NK-92 treated with Interleukin-12 subunit alpha and Interleukin-12 subunit beta, amount 100 ng/mL, for 24 hours (cell line): Measurements from ENCODE around the gene TTLL10.
"Not testable (repeated sequence)": the region's sequence is repeated elsewhere in the genome, so short reads cannot be mapped to it uniquely, and the experiment has no call there.

Experiments used
- DNase-seq: peaks from one replicate; lab custom pipeline; 2025; lab: John Stamatoyannopoulos, UW

TTLL10 gene

GRCh38 chr1:1173061-1173792 is 453 bp upstream of the TTLL10 start:
- no peak for DNase-seq

DNA sequence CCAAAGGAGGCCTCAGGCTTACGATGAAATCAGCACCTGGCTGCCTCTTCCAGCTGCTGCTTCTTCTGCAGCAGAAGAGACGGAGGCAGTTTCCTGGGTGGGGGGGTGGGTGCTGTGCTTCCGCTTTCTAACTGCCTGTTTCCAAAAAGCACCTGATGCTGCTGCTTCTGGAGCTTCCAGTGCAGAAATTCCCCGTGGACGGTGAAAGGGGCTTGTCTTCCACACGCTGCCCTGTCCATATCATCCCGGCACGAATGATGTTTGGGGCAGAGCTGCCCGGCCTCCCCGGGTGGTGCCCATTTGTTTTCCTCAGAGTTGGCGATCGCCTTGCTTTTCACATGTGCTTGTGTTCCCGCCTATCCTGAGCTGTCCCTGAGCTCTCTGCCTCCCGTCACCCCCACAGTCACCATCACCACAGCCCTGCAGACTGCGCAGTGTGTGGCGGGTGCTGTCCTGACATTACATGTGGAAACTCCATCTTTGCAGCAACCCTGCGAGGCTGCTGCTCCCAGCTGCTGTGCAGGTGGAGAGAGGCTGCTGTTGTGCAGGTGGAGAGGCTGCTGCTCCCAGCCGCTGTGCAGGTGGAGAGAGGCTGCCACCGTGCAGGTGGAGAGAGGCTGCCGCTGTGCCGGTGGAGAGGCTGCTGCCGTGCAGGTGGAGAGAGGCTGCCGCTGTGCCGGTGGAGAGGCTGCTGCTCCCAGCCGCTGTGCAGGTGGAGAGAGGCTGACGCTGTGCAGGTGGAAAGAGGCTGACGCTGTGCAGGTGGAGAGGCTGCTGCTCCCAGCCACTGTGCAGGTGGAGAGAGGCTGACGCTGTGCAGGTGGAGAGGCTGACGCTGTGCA is 1.8 kb downstream of the TTLL10 start:
- DNase-seq, result no peak

- DNase-seq, result not testable (repeated sequence)
These were observed 2.5 kb downstream of the TTLL10 start for GRCh38 chr1:1176063-1176761.

DNA sequence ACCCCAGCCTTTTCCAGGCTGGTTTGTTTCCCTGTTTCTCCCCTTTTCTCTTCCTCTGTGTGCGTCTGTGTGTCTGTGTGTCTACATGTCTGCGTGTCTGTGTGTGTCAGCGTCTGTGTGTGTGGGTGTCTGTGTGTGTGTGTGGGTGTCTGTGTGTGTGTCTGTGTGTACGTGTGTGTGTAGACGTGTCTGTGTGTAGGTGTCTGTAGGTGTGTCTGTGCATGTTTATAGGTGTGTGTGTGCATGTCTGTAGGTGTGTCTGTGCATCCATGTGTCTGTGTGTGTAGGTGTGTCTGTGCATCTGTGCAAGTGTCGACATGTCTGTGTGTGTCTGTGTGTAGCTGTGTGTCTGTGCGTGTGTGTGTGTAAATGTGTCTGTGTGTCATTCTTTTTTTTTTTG is 3.3 kb downstream of the TTLL10 start:
- DNase-seq, result no peak

GRCh38 chr1:1177452-1178206 is 3.9 kb downstream of the TTLL10 start:
- DNase-seq, result no peak

GRCh38 chr1:1178794-1179331 is 5.2 kb downstream of the TTLL10 start:
- DNase-seq, result no peak

DNA sequence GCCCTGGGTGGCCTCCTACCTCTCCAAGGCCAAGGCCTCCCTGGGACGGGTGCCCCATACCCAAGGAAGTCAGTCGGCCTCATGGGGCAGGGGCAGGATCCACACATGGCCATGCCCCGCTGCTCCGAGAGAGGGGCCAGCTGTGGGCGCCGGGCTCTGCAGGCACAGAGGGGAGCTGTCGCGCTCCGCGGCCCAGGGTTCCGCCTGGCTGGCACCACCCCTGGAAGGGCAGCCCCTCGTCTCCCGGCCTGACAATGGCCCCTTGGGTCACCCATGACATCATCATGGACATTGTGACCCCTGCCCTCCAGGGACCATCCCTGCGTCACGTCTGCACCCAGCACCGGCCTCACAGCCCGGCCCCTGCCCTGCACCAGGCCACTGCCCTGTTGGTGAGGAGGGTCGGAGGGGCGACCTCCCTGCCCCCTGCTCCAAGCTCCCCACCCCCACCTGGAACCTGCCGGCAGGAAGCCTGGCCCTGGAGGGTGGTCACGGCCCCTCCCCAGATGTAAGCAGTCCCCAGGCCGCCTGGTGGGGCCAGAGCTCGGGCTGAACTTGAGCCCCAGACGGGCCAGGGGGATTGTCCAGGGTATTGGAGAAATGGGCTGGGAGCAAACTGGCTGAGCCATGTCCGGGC is 5.8 kb downstream of the TTLL10 start:
- DNase-seq, result no peak

- DNase-seq, result no peak
These were observed 6.5 kb downstream of the TTLL10 start for GRCh38 chr1:1179983-1180861.

DNA sequence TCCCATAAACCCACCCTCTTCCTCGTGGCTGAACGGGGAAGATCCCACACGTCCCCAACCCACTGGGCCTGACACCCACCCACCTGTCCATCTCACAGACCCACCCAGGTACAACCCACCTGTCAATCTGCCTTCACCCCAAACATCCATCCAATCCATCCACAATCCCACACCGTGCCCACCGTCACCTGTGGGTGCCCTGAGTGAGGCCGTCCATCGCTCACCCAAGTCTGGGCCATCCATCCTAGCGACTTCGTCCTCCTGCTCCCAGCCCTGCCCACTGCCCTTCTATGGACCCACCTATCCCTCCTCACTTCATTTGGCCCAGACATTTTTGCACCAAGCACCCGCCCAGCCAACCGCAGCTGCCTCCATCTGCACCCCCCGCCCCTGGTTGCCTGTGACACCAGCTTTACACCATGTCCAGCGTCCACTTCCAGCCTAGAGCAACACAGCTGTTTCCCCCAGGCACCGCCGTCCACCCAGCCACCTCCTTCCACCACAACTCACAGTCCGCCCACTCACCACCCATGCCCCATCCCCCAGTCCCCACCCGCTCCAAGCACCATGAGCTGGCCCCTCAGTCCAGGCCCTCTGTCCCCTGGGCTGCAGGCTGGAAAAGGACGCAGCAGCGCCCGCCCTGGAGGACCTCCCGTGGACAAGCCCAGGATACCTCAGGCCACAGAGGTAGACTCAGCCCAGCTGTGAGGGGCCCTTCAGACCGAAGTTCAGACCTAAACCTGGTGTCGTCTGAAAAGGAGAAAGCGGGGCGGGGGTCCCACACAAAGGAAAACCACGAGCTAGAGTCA is 7.7 kb downstream of the TTLL10 start:
- DNase-seq, result no peak

GRCh38 chr1:1181938-1182410 is 8.3 kb downstream of the TTLL10 start:
- DNase-seq, result no peak

DNA sequence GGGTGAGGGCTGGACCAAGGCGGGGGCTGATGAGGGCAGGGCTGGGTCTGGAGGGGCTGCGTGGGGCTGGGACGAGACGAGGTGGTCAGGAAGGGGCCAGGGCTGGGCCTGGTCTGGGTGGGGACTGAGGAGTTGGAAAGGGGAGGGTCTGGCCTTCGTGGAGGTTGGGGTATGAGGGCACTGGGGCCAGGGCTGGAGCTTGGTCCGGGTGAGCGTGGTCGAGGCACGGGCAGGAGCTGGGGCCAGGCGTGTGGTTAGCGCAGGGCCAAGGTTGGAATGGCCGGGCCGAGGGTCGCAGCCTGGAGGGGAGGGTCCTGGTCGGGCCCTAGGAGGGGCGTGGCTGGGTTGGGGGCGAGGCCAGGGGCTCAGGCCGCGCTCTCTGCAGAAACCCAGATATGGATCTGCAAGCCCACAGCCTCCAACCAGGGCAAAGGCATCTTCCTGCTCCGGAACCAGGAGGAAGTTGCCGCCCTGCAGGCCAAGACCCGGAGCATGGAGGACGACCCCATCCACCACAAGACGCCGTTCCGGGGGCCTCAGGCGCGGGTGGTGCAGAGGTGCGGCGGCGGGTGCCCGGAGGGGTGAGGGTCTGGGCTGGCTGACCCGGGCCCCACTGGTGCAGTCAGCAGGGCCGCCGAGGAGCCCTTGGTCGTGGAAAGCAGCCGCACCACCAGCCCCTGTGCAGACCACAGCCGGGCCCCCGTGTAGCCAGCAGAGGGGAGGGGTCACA is 9.0 kb downstream of the TTLL10 start:
- DNase-seq, result no peak

- no peak for DNase-seq
These were observed 9.6 kb downstream of the TTLL10 start for GRCh38 chr1:1183221-1183747.

DNA sequence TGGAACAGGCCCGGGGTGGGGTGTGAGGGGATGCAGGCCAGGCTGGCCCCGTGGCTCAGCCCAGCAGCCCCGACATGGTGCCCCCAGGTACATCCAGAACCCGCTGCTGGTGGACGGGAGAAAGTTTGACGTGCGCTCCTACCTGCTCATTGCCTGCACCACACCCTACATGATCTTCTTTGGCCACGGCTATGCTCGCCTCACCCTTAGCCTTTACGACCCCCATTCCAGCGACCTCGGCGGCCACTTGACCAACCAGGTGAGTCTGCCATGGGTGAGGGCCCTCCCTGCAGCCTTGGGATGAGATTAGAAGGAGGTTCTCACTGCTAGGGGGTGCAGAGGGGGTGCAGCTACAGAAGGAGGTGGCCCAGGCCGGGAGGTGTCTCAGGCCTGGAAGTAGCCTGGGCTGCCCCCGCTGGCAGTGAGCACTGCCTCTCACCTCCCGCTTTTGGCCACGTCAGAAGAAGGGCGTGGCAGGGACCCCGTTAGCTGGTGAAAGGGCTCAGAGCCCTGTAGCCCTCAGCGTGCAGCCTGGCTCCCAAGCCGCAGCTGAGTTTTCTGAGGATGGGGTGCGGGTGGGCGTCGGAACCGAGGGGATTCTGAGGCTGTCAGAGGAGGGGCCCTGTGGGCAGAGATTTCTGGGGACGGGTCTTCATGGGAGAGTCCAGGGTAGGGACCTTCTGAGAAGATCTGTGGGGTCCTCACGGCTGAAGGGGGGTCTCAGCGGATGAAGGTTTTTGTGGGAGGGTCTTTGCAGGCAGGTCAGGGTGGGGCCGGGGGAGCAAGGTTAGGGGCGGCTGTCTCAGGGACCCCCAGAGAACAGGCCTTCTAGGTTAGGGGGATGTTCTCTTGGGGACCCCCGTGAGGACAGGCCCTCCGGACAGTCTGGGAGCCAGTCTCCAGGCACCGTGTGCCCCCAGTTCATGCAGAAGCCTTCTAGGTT is 10.4 kb downstream of the TTLL10 start:
- no peak for DNase-seq

GRCh38 chr1:1185101-1185765 is 11.6 kb downstream of the TTLL10 start:
- DNase-seq, result no peak

DNA sequence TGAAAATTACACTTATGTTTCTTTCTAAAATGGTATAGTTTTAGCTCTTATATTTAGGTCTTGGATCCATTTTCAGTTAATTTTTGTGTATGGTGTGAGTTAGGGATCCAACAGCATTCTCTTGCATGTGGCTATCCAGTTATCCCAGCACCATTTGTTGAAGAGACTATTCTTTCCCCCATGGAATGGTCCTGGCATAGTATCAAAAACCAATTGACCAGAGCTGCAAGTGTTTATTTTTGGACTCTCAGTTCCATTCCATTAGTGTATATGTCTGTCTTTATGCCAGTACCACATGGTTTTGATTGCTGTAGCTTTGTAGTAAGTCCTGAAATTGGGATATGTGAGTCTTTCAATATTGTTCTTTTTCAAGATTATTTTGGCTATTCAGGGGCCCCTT is 14.3 kb downstream of the TTLL10 start:
- DNase-seq, result no peak

- no peak for DNase-seq
These were observed 15.4 kb downstream of the TTLL10 start for GRCh38 chr1:1189111-1189510.

GRCh38 chr1:1191734-1192133 is 18.1 kb downstream of the TTLL10 start:
- DNase-seq, result no peak
